ENCODE measurements around the gene BTG2. TPM values are rescaled to one million over a fixed set of nuclear protein-coding genes. Genes with fewer than 3 reads are reported as not detected.

Gene BTG2
- total RNA-seq, 1 donor from 2014 or later, result 170 TPM

- intact Hi-C loops (cut with micrococcal nuclease), result no loop called here
Observed at GRCh38 chr1:203331224-203331623, 25.9 kb downstream of the BTG2 start.

GRCh38 chr1:203335503-203335902, 30.2 kb downstream of the BTG2 start:
- intact Hi-C loops (cut with micrococcal nuclease), result no loop called here

- intact Hi-C loops (cut with micrococcal nuclease), result no loop called here
Observed at GRCh38 chr1:203336097-203336496, 30.8 kb downstream of the BTG2 start.

- intact Hi-C loops (cut with micrococcal nuclease), result loop anchor here (1.0 kb wide), 4 partner anchors 10 to 65 kb away; no protein-coding TSS in a partner anchor
Observed at GRCh38 chr1:203338335-203339036, 33.2 kb downstream of the BTG2 start.

GRCh38 chr1:203340112-203340790, 34.9 kb downstream of the BTG2 start:
- intact Hi-C loops (cut with micrococcal nuclease), result loop anchor here (1.0 to 5.0 kb wide), 4 partner anchors 73 to 362 kb away; no protein-coding TSS in a partner anchor

GRCh38 chr1:203342192-203342940, 37.0 kb downstream of the BTG2 start:
- intact Hi-C loops (cut with micrococcal nuclease), result loop anchor here (5.0 kb wide), 1 partner anchor 305 kb away; no protein-coding TSS in a partner anchor

- intact Hi-C loops (cut with micrococcal nuclease), result loop anchor here (5.0 kb wide), 1 partner anchor 307 kb away; no protein-coding TSS in a partner anchor
Observed at GRCh38 chr1:203343956-203344754, 38.8 kb downstream of the BTG2 start.

GRCh38 chr1:203346060-203346768, 40.9 kb downstream of the BTG2 start:
- intact Hi-C loops (cut with micrococcal nuclease), result no loop called here

- intact Hi-C loops (cut with micrococcal nuclease), result no loop called here
Observed at GRCh38 chr1:203346769-203347102, 41.4 kb downstream of the BTG2 start.

GRCh38 chr1:203349166-203349565, 43.8 kb downstream of the BTG2 start:
- intact Hi-C loops (cut with micrococcal nuclease), result no loop called here

- intact Hi-C loops (cut with micrococcal nuclease), result loop anchor here (5.0 kb wide), 1 partner anchor 153 kb away; no protein-coding TSS in a partner anchor
Observed at GRCh38 chr1:203349773-203350524, 44.6 kb downstream of the BTG2 start.

- intact Hi-C loops (cut with micrococcal nuclease), result loop anchor here (5.0 kb wide), 1 partner anchor 154 kb away; no protein-coding TSS in a partner anchor
Observed at GRCh38 chr1:203351037-203351625, 45.8 kb downstream of the BTG2 start, which contains the start of gene FMOD. FMOD (minus strand) TSS chr1:203351122; CDS start chr1:203348270, 2,852 bp downstream.

- intact Hi-C loops (cut with micrococcal nuclease), result loop anchor here (5.0 kb wide), 1 partner anchor 156 kb away; no protein-coding TSS in a partner anchor
Observed at GRCh38 chr1:203353486-203353885, 48.2 kb downstream of the BTG2 start.

GRCh38 chr1:203354246-203354645, 48.9 kb downstream of the BTG2 start:
- intact Hi-C loops (cut with micrococcal nuclease), result loop anchor here (5.0 kb wide), 1 partner anchor 157 kb away; no protein-coding TSS in a partner anchor

GRCh38 chr1:203359010-203359571, 53.8 kb downstream of the BTG2 start:
- intact Hi-C loops (cut with micrococcal nuclease), result no loop called here

Data from T-helper 1 cell treated with Interleukin-12 subunit alpha and Interleukin-12 subunit beta and Interleukin-4 antibody, amounts not matched to agents 30 ng/mL and 1 ng/mL, for 36 hours (primary cell).